Naive thymus-derived CD4-positive, alpha-beta T cell (primary cell): Measurements from ENCODE around the gene MPO. TPM values are rescaled to one million over a fixed set of nuclear protein-coding genes. Genes with fewer than 3 reads are reported as not detected.
A peak's percentile ranks its signal among the peaks of the same experiment; 100 is the strongest.

Experiments
- ATAC-seq: fragments of 150-1000 bp; cut with Tn5 transposase; 2 replicates; pipeline ENCODE4 v1.10.0; 2021; ENCODE audit warnings: mild to moderate bottlenecking, moderate library complexity
- CTCF ChIA-PET: fragments of 350-600 bp; sonication (Branson Sonifier 250); formaldehyde crosslinking; loops from one replicate; lab custom pipeline; 2021; ENCODE audit warnings: antibody characterized with exemption; lab: Charles Lee
- POLR2A ChIA-PET: fragments of 350-600 bp; sonication (Branson Sonifier 250); formaldehyde crosslinking; loops from one replicate; lab custom pipeline; 2021; ENCODE audit warnings: antibody characterized with exemption, inconsistent platforms; lab: Charles Lee
- DNase-seq, 9 donors: peaks; one replicate each; pipeline versions ENCODE4 v3.0.0 to v3.0.0-alpha.2; 2020 to 2022; ENCODE audit warnings: mixed read lengths in 1 of 9
- H3K27ac ChIP-seq: one replicate; pipeline ENCODE4 v1.7.0; 2013; ENCODE audit warnings: mild to moderate bottlenecking, low read depth, low read length, moderate library complexity
- H3K27me3 ChIP-seq, 2 donors: one replicate each; pipeline ENCODE4 v1.7.0; 2013; ENCODE audit warnings: low read length in 2 of 2, mild to moderate bottlenecking in 2 of 2, moderate library complexity in 2 of 2; ENCODE audit not compliant: control insufficient read depth in 2 of 2, insufficient read depth in 2 of 2
- H3K36me3 ChIP-seq, 3 experiments: 1 replicate in 2 of 3; 2 replicates in 1 of 3; pipeline ENCODE4 v1.7.0; 2013; ENCODE audit warnings: low read length in 3 of 3, mild to moderate bottlenecking in 3 of 3, moderate library complexity in 1 of 3; ENCODE audit not compliant: insufficient read depth in 3 of 3, control insufficient read depth in 2 of 3
- H3K4me1 ChIP-seq, 2 donors: one replicate each; pipeline ENCODE4 v1.7.0; 2013; ENCODE audit warnings: low read length in 2 of 2, mild to moderate bottlenecking in 2 of 2, moderate library complexity in 1 of 2; ENCODE audit not compliant: control insufficient read depth in 2 of 2, insufficient read depth in 2 of 2
- H3K4me3 ChIP-seq: 2 replicates; pipeline ENCODE4 v1.7.0; 2013; ENCODE audit warnings: mild to moderate bottlenecking, low read length
- H3K9me3 ChIP-seq, 3 experiments: 1 replicate in 2 of 3; 2 replicates in 1 of 3; pipeline ENCODE4 v1.7.0; 2013; ENCODE audit warnings: low read length in 3 of 3; ENCODE audit not compliant: control insufficient read depth in 2 of 3
- H3K27ac Mint-ChIP-seq, 9 donors: one replicate each; pipeline ENCODE4 v1.8.0; 2020 to 2022; ENCODE audit warnings: mixed read lengths in 9 of 9, mild to moderate bottlenecking in 8 of 9, moderate library complexity in 5 of 9, inconsistent platforms in 2 of 9
- H3K27me3 Mint-ChIP-seq, 5 donors: one replicate each; pipeline ENCODE4 v1.8.0; 2021 to 2022; ENCODE audit warnings: mixed read lengths in 5 of 5, mild to moderate bottlenecking in 1 of 5
- H3K36me3 Mint-ChIP-seq, 5 donors: one replicate each; pipeline ENCODE4 v1.8.0; 2020 to 2022; ENCODE audit warnings: mixed read lengths in 5 of 5, mild to moderate bottlenecking in 3 of 5, inconsistent platforms in 1 of 5
- H3K4me1 Mint-ChIP-seq, 7 donors: one replicate each; pipeline ENCODE4 v1.8.0; 2020 to 2022; ENCODE audit warnings: mixed read lengths in 7 of 7, mild to moderate bottlenecking in 3 of 7, inconsistent platforms in 1 of 7
- H3K4me3 Mint-ChIP-seq, 10 donors: one replicate each; pipeline ENCODE4 v1.8.0; 2020 to 2022; ENCODE audit warnings: mild to moderate bottlenecking in 10 of 10, mixed read lengths in 10 of 10, moderate library complexity in 6 of 10, inconsistent platforms in 2 of 10
- H3K9me3 Mint-ChIP-seq, 11 donors: one replicate each; pipeline ENCODE4 v1.8.0; 2020 to 2022; ENCODE audit warnings: mixed read lengths in 11 of 11, mild to moderate bottlenecking in 4 of 11, inconsistent platforms in 1 of 11, moderate library complexity in 1 of 11
- intact Hi-C, 2 donors: fragments of 100-400 bp; cut with micrococcal nuclease; formaldehyde crosslinking; loops; one replicate each; pipeline ENCODE4 v1.15.1; 2023
- polyA plus RNA-seq, 2 donors: library from polyadenylated mRNA; unstranded; fragments of 300-500 nt; fragmentation: Illumina TruSeq; gene quantifications; one replicate each; pipeline ENCODE4 v1.2.3, GENCODE V29; 2021
- total RNA-seq, 6 experiments: library from RNA in 5 of 6; stranded (reverse) in 5 of 6; gene quantifications; 1 replicate in 5 of 6; 2 replicates in 1 of 6; pipeline ENCODE4 v1.2.3 and lab custom pipeline; 2021 to 2026

MPO gene
- total and polyA plus RNA-seq, 7 experiments from 2014 or later = 0.32 to 7.3 TPM; not detected in 5

- H3K4me3 Mint-ChIP-seq = no peak overlapping the region
Measured at GRCh38 chr17:58324056-58324408, 43.3 kb upstream of the MPO start.

GRCh38 chr17:58323366-58324055 lies 42.8 kb upstream of the MPO start:
- Histone ChIP-seq H3K27ac (no peak overlapping the region), H3K9me3 (no peaks in the 10 kb centered on the region), H3K4me3 (no peak overlapping the region), H3K36me3 (no peaks in the 10 kb centered on the region), H3K4me1 (peaks cover 0 to 13% of the 10 kb centered on the region in 2 donors), H3K27me3 (no peaks in the 10 kb centered on the region)
- Mint-ChIP-seq H3K27ac (peak overlapping the region in 2 of 9 donors; percentile 55 to 65), H3K4me1 (peaks cover 23 to 41% (median 37%) of the 10 kb centered on the region in 7 donors), H3K9me3 (no peaks in the 10 kb centered on the region), H3K36me3 (peaks cover 0 to 14% (median 0%) of the 10 kb centered on the region in 5 donors), H3K27me3 (peaks cover 0 to 4% (median 0%) of the 10 kb centered on the region in 5 donors), H3K4me3 (peak overlapping the region in 1 of 10 donors; percentile 47)
- ChIA-PET CTCF (interaction anchor here (0.6 to 12.5 kb wide), 2 partner anchors 20 to 356 kb away, joined by 3 to 257 read pairs; no protein-coding TSS in a partner anchor), POLR2A (interaction anchor here (0.7 to 17.0 kb wide), 5 partner anchors 16 to 93 kb away, joined by 3 to 792 read pairs (median 3); partner anchors contain the start of genes RNF43 and SUPT4H1)
- intact Hi-C loops = no loop called here
- no peak for DNase-seq
- ATAC-seq = no peak

More at GRCh38 chr17:58324056-58324408, 43.3 kb upstream of the MPO start:
- POLR2A ChIA-PET = interaction anchor here (0.7 to 17.0 kb wide), 5 partner anchors 15 to 93 kb away, joined by 3 to 792 read pairs (median 3); partner anchors contain the start of genes RNF43 and SUPT4H1
- Histone ChIP-seq H3K4me1 (peaks cover 0 to 13% of the 10 kb centered on the region in 2 donors), H3K27me3 (no peaks in the 10 kb centered on the region), H3K36me3 (no peaks in the 10 kb centered on the region), H3K9me3 (no peaks in the 10 kb centered on the region), H3K4me3 (no peak overlapping the region), H3K27ac (no peak overlapping the region)
- peak overlapping the region in 2 of 9 donors; percentile 55 to 65 for H3K27ac Mint-ChIP-seq
- no peak for DNase-seq
- H3K27me3 Mint-ChIP-seq = peaks cover 0 to 4% (median 0%) of the 10 kb centered on the region in 5 donors
- no peak for ATAC-seq
- H3K4me1 Mint-ChIP-seq = peaks cover 26 to 46% (median 40%) of the 10 kb centered on the region in 7 donors
- intact Hi-C loops = no loop called here
- H3K36me3 Mint-ChIP-seq = peaks cover 0 to 16% (median 0%) of the 10 kb centered on the region in 5 donors
- CTCF ChIA-PET = interaction anchor here (12.5 kb wide), 1 partner anchor 20 kb away, joined by 257 read pairs; no protein-coding TSS in a partner anchor
- no peaks in the 10 kb centered on the region for H3K9me3 Mint-ChIP-seq

- ChIA-PET CTCF (interaction anchor here (0.7 to 12.5 kb wide), 3 partner anchors 21 to 95 kb away, joined by 3 to 257 read pairs (median 4); partner anchors contain the start of genes RNF43 and SUPT4H1), POLR2A (interaction anchor here (1.3 to 17.0 kb wide), 4 partner anchors 17 to 32 kb away, joined by 3 to 792 read pairs (median 7); partner anchors contain the start of gene SUPT4H1)
- H3K4me1 Mint-ChIP-seq = peaks cover 20 to 36% (median 32%) of the 10 kb centered on the region in 7 donors
- no peaks in the 10 kb centered on the region for H3K9me3 Mint-ChIP-seq
- no peaks in the 10 kb centered on the region for H3K27me3 ChIP-seq
- H3K27me3 Mint-ChIP-seq = no peaks in the 10 kb centered on the region
- intact Hi-C loops = no loop called here
- H3K4me3 Mint-ChIP-seq = no peak overlapping the region
- H3K4me1 ChIP-seq = peaks cover 8 to 14% of the 10 kb centered on the region in 2 donors
- H3K27ac ChIP-seq = no peak overlapping the region
- H3K9me3 ChIP-seq = no peaks in the 10 kb centered on the region
- H3K4me3 ChIP-seq = no peak overlapping the region
- no peaks in the 10 kb centered on the region for H3K36me3 ChIP-seq
- DNase-seq (no peak), ATAC-seq (no peak)
- H3K36me3 Mint-ChIP-seq = peaks cover 0 to 10% (median 0%) of the 10 kb centered on the region in 5 donors
- H3K27ac Mint-ChIP-seq = peak overlapping the region in 1 of 9 donors; percentile 82
Measured at GRCh38 chr17:58322581-58323185, 41.9 kb upstream of the MPO start.

- H3K4me1 ChIP-seq = peaks cover 11 to 12% of the 10 kb centered on the region in 2 donors
- no peaks in the 10 kb centered on the region for H3K27me3 ChIP-seq
- Mint-ChIP-seq H3K36me3 (peaks cover 0 to 10% (median 0%) of the 10 kb centered on the region in 5 donors), H3K9me3 (no peaks in the 10 kb centered on the region), H3K27ac (peak overlapping the region in 7 of 9 donors; percentile 5 to 82 (median 28)), H3K4me3 (no peak overlapping the region), H3K27me3 (no peaks in the 10 kb centered on the region), H3K4me1 (peaks cover 20 to 34% (median 30%) of the 10 kb centered on the region in 7 donors)
- intact Hi-C loops = no loop called here
- H3K27ac ChIP-seq = no peak overlapping the region
- no peak overlapping the region for H3K4me3 ChIP-seq
- ATAC-seq = no peak
- no peaks in the 10 kb centered on the region for H3K9me3 ChIP-seq
- H3K36me3 ChIP-seq = no peaks in the 10 kb centered on the region
- no peak for DNase-seq
- ChIA-PET CTCF (interaction anchor here (0.7 to 12.5 kb wide), 4 partner anchors 22 to 96 kb away, joined by 3 to 257 read pairs (median 4); partner anchors contain the start of genes RNF43 and SUPT4H1), POLR2A (interaction anchor here (1.3 to 17.0 kb wide), 2 partner anchors 17 to 29 kb away, joined by 3 to 792 read pairs; no protein-coding TSS in a partner anchor)
Measured at GRCh38 chr17:58321571-58322525, 41.1 kb upstream of the MPO start.

- H3K4me1 ChIP-seq = peaks cover 11 to 12% of the 10 kb centered on the region in 2 donors
- Mint-ChIP-seq H3K27me3 (no peaks in the 10 kb centered on the region), H3K4me3 (no peak overlapping the region), H3K36me3 (peaks cover 0 to 10% (median 0%) of the 10 kb centered on the region in 5 donors), H3K9me3 (no peaks in the 10 kb centered on the region), H3K4me1 (peaks cover 10 to 27% (median 20%) of the 10 kb centered on the region in 7 donors), H3K27ac (peak overlapping the region in 3 of 9 donors; percentile 7 to 77 (median 62))
- CTCF ChIA-PET = interaction anchor here (0.6 to 12.5 kb wide), 3 partner anchors 23 to 41 kb away, joined by 3 to 257 read pairs (median 3); partner anchors contain the start of gene SUPT4H1
- DNase-seq = no peak
- no peak for ATAC-seq
- POLR2A ChIA-PET = interaction anchor here (1.0 to 17.0 kb wide), 2 partner anchors 18 to 31 kb away, joined by 5 to 792 read pairs; partner anchors contain the start of gene SUPT4H1
- H3K4me3 ChIP-seq = no peak overlapping the region
- no peaks in the 10 kb centered on the region for H3K27me3 ChIP-seq
- no peak overlapping the region for H3K27ac ChIP-seq
- H3K36me3 ChIP-seq = peaks cover 0 to 1% (median 0%) of the 10 kb centered on the region in 3 experiments
- H3K9me3 ChIP-seq = no peaks in the 10 kb centered on the region
- intact Hi-C loops = no loop called here
Measured at GRCh38 chr17:58320570-58321323, 40.0 kb upstream of the MPO start.
